ENCODE results near the gene VWC2L.

Gene VWC2L

DNA sequence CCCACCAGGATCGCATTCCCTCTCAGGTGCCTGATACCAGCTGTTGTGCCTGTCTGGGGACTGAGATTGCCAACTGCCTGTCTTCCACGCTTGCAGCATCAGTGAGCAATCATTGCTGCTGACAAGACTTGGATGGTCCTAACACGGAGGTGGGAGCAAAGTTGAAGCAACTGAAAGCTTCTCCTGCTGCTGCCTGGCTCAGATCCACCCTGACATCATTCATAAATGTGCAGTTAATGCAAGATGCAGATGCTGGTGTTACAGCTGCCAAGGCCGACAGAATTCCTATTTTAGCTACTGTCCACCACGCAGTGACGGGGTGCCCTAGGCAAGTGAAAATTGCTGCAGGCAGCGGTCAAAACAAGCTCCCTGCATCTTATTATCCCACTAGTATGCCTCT is 131.4 kb downstream of the VWC2L start:
- DNase-seq (ENCODE audit: low spot score), result no peak

DNA sequence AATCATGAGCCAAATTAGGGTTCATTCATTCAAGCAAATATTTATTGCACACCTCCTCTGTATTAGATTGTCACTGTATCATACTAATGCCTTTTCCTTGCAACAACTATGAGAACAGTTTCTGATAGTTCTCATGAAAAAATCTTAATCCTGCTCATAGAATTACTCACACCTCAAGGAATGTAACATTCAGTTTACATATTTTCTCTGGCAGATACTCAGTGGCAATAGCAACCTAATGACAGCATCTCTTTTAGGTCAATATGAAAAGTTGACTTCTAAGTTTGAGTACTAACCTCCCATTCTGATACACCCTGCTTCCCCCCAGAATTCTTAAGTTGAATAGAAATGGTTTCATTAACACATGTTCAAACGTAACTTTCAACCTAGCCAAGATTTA is 132.0 kb downstream of the VWC2L start:
- no peak for DNase-seq (ENCODE audit: low spot score)

DNA sequence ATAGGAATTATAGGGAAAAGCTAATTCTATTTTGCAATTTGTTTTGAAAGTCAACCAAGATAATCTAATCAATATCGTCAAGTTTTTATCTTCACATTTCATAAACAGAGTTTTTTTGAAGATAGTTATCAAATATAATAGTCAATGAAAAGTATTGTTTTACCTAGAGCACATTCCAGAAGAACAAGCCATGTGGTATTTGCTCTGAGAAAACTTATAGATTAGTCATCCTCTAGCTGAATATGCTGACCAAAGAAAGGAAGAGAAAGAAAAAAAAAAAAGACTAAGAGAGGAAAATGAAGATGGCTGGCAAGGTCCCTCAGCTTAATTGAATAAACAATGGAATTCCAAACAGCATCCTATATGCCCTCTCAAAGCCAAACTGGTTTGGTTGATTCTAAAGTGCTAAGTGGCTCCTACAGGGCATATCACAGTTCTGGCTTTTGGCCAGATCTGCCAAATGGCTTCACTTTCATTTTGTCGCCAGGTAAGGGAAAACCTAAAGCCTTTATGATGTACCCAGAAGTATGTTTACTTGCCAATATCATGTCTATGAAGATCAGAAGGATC is 132.6 kb downstream of the VWC2L start:
- DNase-seq (ENCODE audit: low spot score), result peak; percentile 5

DNA sequence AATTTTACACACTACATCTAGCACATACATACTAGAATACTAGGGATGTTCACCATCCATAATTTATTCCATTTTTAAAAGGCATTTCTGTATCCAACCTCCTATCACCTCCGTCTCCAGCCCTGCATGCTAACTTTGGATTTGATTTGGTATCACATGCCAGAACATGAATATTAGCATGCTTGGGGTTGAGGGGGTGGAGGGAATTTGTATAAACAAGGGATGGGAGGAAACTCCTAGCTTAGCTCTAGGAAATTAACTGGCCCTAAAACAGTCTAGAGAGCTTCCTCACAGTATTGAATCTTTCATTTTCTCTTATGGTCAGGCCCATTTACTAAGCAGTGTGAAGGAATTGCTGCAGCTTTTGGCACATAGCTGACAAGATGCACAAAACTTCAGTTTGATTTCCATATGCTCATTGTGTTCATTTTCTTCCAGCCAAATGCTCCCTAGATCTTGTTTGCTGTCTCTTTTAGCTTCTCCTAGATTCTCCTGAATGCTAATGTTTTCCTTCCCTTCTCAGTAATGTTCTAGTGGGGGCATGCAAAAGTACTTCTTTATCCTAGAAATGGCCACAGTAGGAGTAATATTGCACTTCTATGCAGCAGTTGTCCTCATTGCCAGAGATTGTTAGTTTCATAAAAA is 135.2 kb downstream of the VWC2L start:
- no peak for DNase-seq (ENCODE audit: low spot score)

DNA sequence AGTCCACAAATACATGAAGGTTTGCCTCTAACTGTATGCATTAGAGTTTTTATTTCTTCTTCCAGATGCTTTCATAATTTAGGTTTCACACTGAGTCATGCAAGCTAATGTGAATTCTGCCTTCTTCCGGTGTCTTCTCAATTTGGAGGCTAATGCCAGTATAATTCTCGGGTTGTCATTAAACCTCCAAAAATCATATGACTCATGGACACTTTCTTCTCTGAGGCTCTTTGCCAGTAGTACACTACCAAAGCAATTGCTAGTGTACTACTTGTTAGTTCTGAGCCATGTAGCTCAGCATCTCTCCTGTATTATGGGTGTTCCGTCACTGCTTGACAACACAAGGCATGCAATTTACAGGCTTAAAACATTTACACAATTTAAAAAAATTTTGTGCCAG is 137.1 kb downstream of the VWC2L start:
- DNase-seq (ENCODE audit: low spot score), result no peak

DNA sequence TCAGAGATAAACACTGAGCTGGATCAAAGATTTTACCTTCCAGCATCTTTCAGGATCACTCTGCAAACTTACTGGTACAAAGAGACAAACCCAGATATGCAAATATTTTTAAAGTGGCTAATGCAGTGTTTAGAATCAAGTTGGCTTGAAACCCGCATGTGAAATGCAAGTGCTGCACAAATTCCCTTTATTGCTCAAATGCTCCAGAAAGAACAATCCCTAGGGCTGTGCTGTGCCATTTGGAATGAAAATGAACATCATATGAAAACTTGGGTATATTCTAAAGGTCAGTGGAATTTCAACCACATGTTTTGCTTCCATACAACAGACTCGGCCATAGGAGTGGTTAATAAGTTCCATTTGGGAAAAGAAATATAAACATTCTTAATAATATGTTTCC is 139.1 kb downstream of the VWC2L start:
- DNase-seq (ENCODE audit: low spot score), result no peak

DNA sequence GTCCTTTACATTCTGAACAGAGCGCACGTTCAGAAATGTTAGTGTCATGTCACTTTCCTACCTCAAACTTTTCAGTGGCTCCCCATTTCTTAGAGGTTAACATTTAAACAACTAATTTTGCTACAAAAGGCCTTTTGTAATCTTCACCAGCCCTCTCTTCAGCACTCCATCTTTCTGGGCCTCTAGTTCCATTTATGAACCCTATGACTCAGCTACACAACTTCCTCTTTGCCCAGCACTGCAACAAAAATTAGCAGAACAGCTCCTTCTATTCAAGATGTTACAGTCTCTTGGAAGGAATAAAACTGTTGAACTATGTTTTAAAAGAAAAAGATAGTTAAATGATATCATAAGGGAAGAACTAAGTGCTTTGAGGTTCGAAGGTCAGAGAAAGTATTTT is 139.9 kb downstream of the VWC2L start:
- DNase-seq (ENCODE audit: low spot score), result no peak

DNA sequence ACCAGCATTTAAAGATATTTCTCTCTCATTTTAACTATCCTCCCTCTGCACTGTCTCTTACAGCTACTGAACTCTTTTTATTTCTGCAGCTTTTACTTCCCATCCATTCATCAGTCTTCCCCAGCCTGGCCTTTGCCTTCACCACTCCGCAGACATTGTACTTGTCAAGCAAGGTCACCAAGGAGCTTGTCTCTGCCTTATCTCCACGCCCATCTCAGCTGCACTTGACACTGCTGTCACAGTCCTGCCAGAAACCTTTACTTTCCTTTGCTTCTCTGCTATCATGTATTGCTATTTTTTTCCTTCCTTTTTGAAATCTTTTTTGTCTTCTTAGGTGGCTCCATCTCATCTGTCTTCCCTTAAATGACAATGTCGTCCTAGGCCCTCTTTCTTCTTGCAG is 147.0 kb downstream of the VWC2L start:
- DNase-seq (ENCODE audit: low spot score), result no peak

DNA sequence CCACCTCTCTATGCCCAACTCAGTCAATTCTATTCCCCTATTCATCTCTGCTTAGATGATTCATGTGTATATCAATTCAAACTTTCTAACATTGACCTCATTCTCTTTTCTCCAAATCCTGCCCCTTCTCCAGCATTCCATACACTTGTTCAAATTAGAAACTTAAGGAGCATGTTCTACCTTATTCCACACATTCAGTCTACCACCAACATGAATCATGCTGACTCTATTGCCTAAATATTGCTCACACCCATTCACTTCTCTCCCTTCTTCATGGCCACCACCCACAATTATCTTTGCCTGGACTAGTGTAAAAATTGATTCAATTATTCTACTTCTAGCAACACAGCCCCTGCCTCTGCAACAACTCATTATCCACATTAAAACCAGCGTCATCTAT is 147.5 kb downstream of the VWC2L start:
- DNase-seq (ENCODE audit: low spot score), result no peak

DNA sequence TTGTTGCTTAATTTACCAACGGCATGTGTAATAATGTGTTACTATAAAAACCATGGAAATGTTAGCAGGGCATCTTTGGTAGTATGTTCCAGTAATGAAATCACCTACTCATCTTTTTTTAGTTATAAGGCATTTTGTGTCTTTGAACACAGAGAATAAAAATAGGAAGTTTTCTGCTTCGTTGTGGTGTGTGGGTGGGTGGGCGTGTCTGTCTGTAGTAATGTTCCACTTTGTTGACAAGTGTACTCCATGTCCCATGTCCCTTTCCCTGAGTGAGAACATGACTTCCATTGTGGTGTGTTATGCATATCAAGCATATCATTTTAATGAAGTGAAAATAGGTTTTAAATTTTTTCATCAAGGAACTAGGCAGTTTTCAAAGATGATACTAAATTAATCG is 149.3 kb downstream of the VWC2L start:
- DNase-seq (ENCODE audit: low spot score), result no peak

DNA sequence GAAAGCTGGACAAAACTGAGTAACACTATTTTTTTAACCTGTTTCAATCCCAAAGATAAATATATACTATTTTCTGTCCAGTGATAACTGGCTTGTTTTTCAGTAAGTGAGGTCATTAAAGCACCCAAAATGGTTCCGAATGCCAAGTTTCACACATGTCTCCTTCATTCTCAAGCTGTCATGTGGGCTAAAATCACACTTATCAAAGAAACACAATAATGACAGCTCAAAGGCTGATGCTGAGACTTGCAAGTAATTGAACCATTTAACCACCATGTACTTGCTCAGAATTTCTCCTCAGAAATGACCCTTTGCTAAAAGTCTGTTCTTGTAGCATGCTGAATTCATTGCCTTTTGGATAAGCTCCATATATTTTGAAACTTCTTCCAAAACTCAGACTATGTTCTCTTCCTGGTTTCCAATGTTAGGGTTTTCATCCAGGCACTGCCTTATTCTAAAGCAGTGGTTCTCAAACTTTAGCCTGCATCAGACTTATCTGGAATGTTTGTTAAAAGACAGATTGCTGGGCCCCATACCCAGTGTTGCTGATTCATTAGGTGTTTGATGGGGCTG is 149.8 kb downstream of the VWC2L start:
- DNase-seq (ENCODE audit: low spot score), result no peak

DNA sequence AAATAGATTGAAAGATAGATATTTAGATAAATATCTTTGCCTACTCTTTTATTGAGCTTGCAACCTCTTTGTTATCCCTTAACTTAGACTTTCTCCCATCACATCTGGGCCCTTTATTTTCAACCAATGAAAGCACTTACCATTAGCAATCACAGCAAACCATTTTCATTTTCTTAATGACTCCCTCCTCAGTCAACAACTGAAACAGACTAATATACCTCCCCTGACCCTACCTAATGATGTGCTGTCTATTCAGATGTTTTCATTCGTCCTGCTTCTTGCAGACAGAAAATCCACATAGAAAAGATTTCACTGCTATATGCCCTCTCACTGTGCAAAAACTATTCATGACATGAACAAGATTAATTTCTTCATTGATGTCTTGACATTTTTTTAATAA is 154.4 kb downstream of the VWC2L start:
- DNase-seq (ENCODE audit: low spot score), result no peak

DNA sequence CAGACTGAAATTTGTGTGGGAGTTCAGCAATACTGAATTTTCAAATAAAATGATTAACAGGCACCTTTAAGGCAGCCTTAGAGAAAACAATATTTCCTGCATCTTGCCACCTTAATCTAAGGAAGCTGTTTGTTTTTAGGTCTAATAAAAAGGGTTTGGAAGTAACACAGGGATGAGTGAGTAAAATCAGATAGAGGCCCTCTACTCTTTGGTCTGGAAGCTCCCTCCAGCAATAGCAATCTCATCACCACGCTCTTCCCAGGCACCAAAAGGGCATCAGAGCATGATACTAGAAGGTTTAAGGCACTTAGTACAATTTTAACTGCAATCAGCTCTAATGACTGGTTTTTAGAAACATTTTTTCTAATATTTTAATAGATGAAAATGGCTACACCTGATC is 155.6 kb downstream of the VWC2L start:
- no peak for DNase-seq (ENCODE audit: low spot score)

DNA sequence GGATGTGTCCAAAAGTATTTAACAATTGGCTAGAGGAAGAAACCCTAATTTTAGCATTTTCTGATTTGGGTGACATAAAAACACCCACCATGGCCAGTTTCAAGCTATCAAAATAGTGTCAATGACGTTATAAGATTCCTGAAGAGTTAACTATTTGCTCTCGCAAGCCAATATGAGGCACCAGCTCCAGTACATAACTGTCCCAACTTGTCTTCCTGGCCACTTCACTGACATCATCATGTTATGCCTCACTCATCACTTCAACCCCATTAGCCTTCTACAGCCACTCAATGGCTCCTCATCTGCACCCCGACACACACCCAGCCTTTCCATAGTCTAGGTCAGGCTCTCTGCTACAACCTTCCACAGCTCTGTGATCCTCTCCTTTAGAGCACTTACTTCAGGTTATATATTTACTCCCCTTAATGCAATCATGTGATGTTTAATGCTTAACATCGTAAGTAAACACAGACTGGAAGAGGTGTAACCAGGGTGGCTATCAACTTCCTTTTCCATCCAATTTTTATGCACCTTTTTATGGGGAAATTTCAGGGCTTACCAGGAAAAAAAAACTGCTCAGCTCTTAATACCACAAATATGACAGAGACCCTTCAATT is 158.7 kb downstream of the VWC2L start:
- no peak for DNase-seq (ENCODE audit: low spot score)

DNA sequence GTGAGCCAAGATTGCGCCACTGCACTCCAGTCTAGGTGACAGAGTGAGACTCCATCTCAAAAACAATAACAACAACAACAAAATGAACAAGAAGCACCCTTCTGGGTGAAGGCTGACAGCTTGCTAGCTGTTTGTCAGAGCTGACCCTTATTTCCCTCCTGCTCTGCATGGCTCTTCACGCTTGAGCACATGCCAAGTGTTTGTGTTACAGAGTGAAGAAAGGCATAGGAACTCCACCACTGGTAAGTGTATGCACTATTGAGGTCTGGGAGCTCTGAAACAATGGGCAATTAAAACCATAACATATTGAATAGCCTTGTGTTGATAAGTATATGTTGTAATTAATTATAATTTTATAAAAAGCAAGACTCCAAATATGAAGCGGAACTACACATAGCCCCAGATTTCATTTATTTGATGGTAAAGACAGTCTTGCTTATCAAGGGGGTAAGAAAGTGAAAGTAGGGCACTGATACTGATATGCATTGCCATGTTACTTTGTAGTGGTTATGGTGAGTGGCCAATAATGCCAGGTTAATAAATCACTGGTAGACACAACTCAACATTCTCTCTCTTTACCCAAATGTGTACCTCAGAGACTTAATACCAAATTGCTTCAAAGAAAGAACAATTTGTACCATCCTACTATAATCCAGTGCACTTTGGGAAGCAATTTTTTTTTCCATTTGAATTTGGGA is 163.4 kb downstream of the VWC2L start:
- no peak for DNase-seq (ENCODE audit: low spot score)

DNA sequence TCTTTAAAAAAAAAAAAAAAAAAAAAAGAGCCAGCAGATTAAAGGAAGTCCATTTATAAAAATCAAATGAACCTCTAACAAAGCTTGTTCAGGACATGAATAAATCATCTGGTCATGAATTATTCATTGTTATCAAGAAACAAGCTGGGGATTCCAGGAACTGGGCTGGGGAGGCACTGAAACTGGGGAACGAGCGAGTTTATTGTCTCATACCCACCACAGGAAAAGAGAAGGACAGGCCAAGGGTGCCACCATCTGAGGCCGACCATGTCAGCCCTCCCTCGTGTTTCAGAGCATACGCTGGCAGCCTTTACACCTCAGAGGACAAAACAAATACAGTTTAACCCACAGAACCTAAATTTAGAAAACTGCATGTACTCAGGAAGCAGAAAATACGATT is 164.2 kb downstream of the VWC2L start:
- no peak for DNase-seq (ENCODE audit: low spot score)

DNA sequence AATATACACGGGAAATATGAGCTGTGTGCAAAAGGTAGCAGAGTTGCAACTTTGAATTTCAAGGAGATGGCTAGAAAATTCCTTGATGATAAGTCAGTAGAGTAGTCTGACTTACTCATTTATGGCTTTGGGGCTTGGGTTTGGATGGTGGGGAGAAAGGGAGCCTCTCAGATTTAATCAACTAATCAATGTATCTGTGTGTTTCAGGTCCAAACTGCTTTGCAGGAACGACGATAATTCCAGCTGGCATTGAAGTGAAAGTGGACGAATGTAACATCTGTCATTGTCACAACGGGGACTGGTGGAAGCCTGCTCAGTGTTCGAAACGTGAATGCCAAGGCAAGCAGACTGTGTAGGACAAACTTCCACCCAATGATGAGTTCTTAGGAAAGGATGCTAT is 164.6 kb downstream of the VWC2L start:
- no peak for DNase-seq (ENCODE audit: low spot score)

DNA sequence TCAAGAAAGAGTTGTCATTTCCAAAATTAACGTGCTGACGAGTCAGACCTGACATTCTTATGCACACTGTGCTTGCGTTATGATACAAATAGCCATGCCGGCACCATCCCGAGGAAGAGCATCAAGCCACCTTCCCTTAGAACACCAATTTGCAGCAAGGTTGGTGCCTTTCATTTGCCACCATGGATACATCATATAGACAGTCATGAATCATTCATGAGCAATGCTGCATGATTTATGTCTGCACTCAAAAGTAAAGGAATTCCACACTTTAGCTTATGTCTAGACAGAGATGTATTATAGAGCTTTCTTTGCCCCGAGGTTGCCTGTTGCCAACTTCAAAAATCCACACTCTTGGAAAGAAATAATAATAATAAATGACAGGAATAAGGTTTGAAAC is 166.9 kb downstream of the VWC2L start:
- no peak for DNase-seq (ENCODE audit: low spot score)

DNA sequence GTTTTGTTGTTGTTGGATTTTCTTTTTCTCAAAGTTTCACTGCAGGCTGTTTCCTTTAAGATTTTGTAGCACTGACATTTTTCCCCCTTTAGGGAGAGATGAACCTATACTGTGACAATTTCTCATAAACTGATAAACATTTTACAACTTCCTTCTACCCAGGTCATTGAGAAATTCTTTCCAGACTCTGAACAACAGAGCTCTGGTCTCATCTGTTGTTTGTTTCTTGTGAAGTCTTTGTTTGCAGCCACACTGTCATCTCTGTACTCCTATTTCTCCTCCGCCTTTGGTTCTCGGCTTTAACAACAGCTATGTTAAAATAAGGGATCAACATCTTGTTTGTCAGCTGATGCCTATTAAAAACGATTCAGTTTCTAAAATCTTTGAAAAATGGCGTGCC is 167.6 kb downstream of the VWC2L start:
- no peak for DNase-seq (ENCODE audit: low spot score)

DNA sequence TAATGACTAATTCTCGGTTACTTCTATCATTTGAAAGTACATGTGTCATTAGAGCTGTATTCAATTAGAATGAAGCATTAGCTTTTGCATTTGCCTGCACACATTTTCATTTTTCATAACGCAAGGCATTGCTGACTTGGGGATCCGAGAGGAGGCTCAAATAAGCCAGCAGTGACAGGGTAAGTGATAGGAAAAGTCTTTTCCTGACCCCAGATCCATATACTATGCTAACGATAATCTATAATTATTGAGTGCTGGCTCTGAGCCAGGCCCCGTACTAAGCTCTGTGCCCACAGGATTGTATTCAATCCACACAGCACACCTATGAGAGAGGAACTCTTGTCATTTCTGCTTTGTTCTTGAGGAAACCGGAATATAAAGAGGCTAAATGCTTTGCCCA is 168.2 kb downstream of the VWC2L start:
- DNase-seq (ENCODE audit: low spot score), result no peak

DNA sequence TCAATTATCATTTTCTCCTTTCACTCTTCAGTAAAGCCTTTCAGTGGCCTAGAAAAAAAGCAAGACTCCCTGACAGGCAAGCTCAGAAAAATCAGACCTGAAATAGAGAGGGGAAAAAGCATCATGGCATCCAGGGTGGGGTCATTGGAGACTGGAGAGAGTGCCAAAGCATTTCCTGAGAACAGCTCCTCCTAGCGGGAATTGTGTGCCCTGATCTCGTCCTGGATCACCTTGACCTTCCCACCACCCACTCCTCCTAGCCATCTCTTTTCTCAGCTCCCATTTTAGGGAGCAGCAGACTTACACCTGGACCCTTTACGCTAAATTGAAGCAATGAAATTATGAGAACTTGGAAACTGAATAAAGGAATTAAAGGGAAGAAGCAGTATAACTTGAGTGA is 176.6 kb downstream of the VWC2L start:
- no peak for DNase-seq (ENCODE audit: low spot score)

DNA sequence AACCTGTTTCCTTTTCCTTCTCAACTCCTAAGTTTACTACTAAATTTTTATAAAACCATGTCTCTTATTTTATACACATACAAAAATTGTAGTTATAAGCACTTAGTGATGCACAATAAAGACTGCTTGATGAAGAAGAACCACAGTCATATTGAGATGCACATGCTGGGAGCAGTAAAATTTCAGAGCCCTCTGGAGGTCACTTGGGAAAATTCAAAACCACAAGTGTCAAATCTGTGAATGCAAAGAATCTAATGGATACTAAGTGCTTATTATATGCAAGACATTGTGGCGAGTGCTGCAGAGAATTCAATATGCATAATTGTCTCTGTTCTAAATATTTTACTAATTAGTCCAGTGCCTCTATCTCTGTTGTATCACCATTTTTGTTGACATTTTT is 180.5 kb downstream of the VWC2L start:
- DNase-seq (ENCODE audit: low spot score), result no peak

DNA sequence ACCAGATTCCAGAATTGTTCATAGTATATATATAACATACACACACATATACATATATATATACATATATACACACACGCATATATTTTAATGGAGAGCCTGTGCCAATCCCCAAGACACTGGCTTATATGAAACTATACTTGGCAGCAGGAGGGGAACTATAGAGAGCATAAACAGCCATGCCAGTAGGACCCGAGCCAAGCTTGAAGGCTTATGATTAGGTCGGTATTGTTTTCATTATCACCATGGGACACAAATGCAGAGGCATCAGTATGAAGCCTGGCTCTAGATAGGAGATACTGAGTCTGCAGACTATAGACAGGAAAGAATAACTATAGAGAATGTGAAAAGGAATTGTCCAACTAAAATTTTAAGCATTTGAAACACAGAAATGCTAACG is 181.2 kb downstream of the VWC2L start:
- no peak for DNase-seq (ENCODE audit: low spot score)

Data from LoVo (cell line).